Peyer's patch (tissue), 4 donors: ENCODE measurements around the gene LAMA4.

Source experiments
- POLR2A ChIP-seq, 2 donors: fragments of 450-650 bp; IDR thresholded peaks; one replicate each; pipeline ENCODE4 v1.5.1; 2017; ENCODE audit warnings: antibody characterized with exemption in 2 of 2, mild to moderate bottlenecking in 2 of 2, moderate library complexity in 2 of 2
- TF ChIP-seq, protein P1 (sequence below), 6 experiments: fragments of 450-650 bp in 4 of 6; fragments of 200-600 bp in 2 of 6; sonication (generic) in 1 of 6; IDR thresholded peaks; one replicate each; pipeline ENCODE4 v1.5.1; 2017 to 2019; ENCODE audit warnings: antibody characterized with exemption in 6 of 6, mild to moderate bottlenecking in 3 of 6, moderate library complexity in 1 of 6

DNA sequence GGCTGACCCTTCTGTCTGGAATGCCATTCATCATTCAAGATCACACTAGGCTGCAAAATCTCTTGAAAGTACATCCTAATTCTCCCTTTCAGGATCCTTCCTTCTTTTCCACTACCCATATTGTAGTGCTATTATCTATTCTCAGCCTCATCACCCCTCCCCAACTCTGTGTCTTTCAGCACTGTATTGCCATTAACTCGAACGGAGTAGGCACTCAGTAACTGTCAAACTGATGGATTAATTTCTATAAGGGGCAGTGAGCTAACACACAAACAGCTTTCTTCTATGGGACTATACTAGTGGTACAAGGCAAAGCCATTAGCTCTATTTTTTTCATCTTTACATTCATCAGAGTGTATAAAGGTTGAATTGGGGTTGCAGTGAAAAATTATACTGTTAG, 46.6 kb downstream of the LAMA4 start:
- no peak for TF ChIP-seq POLR2A (IDR thresholded peaks at IDR 0.05)
- TF ChIP-seq, protein P1, sequence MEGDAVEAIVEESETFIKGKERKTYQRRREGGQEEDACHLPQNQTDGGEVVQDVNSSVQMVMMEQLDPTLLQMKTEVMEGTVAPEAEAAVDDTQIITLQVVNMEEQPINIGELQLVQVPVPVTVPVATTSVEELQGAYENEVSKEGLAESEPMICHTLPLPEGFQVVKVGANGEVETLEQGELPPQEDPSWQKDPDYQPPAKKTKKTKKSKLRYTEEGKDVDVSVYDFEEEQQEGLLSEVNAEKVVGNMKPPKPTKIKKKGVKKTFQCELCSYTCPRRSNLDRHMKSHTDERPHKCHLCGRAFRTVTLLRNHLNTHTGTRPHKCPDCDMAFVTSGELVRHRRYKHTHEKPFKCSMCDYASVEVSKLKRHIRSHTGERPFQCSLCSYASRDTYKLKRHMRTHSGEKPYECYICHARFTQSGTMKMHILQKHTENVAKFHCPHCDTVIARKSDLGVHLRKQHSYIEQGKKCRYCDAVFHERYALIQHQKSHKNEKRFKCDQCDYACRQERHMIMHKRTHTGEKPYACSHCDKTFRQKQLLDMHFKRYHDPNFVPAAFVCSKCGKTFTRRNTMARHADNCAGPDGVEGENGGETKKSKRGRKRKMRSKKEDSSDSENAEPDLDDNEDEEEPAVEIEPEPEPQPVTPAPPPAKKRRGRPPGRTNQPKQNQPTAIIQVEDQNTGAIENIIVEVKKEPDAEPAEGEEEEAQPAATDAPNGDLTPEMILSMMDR (IDR thresholded peaks at IDR 0.05), result no peak
